HG03103 (cell line): Measurements from ENCODE around the gene ASB5.
"Not testable (repeated sequence)": the region's sequence is repeated elsewhere in the genome, so short reads cannot be mapped to it uniquely, and the experiment has no call there.

Experiments used
- ATAC-seq: cut with Tn5 transposase; IDR thresholded peaks from one replicate; pipeline ENCODE4 v1.9.1; 2021; ENCODE audit warnings: low read depth; ENCODE audit not compliant: unreplicated experiment

ASB5 gene

DNA sequence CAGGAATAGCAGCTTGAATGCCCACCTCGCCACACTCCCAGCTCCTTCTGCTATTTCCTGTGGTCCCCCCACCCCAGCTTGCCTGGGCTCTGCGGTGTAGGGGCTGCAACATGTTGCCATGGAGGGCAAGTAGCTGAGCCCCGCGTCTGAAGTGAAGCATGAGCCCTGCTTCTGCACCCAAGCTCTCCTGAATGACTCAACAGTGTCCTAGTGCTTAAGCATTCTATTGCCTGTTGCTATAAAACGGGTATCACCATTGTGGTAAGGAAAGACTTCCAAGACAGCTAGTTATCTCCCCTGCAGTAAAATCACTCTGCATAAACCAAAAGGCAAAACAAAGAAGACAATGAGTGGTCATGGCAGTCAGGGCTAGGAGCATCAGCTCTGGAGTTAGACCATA, 42.3 kb downstream of the ASB5 start:
- ATAC-seq, result no peak

DNA sequence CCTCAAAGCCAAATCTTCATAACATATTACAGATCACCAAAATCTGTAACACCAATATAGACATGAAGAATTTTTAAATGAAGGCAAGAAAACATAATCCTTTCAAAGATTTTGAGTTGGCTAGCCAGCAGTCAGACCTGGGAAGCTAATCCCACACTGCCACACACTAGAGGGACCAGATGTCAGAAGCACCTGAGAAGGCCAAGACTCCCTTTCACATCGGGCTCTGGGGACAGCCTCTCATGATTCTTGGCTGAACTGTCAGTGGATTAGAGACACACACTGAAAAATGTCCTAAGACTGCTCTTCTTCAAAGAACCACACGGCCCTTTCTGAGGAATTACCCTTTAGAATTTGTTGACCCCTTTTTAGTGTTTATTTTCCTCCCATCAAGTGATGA, 45.5 kb downstream of the ASB5 start:
- no peak for ATAC-seq

DNA sequence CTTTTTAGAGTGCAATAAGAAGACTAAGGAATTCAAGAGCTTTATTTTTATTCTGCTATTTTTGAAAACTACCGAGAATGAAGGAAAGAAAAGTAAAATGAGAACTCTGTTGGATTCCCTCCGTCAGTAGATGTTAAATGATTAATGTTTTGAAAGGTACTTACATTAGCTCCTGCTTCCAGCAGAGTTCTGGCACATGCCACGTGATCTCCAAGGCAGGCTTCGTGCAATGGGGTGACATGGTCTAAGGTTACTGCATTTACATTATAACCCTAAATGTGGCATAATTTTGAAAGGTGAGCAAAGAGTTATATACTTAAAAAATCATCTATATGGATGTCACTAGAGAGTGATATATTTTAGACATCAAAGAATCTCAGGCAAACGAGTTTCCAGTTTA, 46.9 kb downstream of the ASB5 start:
- no peak for ATAC-seq

DNA sequence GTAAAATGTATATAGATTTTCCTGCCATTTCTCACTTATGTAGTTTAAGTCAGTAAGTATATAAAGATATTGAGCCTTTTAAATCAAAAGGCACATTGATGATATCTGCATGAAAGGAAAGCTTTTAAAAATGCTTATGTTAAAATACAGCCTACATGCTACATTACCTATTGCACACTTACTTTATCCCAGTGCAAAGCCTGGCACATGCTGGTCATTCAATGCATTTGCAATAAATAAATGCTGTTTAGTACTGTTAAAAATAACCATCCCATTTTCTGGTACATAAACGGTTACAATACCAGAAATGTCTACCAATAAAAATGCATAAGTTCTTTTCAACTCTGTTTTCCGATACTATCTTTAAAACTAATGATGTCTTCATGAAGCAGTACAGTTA, 51.5 kb downstream of the ASB5 start:
- no peak for ATAC-seq

DNA sequence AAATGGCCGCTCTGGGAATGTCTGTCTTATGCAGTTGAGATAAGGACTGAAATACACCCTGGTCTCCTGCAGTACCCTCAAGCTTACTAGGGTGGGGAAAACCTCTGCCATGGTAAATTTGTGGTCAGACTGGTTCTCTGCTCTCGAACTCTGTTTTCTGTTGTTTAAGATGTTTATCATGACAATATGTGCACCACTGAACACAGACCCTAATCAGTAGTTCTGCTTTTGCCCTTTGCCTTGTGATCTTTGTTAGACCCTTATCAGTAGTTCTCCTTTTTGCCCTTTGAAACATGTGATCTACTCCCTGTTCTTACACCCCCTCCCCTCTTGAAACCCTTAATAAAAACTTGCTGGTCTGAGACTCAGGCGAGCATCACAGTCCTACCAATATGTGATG, 56.7 kb downstream of the ASB5 start:
- not testable (repeated sequence) for ATAC-seq

DNA sequence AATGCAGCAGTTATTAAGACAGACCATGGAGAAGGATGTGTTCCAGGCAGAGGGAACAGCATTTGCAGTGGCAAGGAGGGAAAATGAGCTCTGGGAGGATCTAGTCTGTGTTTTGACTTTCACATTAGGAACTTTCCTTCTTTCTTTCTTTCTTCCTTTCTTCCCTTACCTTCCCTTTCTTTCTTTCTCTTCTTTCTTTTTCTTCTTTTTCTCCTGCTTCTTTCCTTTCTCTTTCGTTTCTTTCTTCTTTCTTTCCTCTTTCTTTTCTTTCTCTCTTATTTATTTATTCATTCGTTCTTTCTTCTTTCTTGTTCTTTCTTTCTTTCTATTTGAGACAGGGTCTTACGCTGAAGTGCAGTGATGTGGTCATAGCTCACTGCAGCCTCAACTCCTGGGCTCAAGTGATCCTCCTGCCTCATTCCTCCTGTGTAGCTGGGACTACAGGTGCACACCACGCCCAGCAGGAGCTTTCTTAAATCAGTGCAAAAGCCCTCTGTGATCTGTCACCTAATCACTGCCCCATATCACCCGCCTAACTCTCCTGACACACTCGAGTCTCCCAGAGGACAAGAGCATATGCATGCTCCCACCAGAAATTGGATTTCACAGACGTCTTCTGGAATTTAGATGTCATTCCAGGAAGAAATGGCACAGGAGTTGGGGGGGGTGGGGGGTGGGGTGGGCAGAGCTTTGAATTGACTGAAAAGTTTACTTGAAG, 58.3 kb downstream of the ASB5 start:
- ATAC-seq, result no peak

DNA sequence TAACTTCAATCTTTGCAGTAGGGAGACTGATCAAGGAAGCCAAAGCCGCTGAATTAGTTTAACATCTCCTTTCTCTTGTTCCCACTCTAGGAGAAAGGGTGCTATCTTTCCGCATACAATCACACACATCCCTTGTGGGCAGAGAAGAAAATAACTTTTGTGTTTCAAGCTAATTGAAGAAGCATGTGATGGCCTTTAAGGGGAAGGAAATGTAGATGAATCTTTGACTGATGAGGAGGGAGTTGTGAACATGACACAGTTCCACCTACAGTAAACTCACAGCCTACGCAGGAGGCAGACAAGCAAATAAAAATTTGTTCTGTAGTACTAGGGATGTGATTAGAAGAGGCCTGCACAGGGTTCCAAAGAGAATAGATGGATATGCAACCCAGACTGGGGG, 58.9 kb downstream of the ASB5 start:
- ATAC-seq, result no peak

DNA sequence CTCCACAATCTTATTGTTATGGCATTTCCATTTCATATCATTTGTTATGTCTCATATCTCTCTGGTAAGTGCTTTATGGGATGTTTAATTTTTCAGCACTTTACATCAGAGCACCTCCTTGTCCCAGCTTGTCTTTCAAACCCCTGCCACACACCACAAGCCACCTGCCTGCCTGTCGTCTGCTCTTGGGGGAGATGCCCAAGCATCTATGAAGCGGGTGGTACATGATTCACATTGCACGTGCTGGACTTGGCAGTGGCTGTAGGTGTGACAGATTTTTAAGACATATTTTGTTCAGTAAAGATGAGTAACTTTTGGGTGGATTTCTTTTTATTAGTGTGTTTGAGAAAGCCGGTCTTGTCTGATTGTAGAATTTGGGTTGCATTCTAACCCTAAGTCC, 59.5 kb downstream of the ASB5 start:
- ATAC-seq, result no peak

DNA sequence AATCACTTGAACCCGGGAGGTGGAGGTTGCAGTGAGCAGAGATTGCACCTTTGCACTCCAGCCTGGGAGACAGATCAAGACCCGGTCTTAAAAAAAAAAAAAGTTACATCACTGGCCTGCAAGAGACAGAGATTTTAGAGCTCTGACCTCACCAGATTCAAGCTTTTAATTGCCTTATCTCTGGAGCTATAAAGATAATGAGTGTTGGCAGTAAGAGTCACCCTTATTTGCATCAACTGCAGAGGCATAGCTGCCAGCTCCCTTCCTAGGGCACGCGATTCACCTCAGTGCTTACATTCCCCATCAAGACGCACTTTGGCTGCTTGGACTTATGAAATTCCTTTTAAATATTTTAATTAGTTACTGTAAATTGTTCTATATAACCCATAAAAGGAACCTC, 61.2 kb downstream of the ASB5 start:
- ATAC-seq, result no peak

DNA sequence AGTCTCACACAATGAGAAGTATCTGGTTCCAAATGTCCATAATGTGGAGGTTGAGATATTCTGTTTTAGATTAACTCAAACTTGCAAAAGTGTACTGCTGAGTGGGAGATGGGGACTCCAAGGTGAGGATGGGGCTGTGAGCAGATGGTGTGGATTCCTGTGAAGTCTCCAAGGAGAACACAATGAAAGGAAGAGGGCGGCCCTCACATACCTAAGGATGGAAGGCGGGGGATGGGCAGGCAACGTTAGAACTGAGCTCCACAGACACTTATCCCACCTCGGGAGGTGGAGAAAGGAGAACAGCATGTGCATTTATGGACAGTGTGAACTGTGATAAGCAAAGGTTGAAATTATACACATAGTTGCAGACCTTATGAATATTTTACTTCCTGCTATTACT, 63.7 kb downstream of the ASB5 start:
- no peak for ATAC-seq

DNA sequence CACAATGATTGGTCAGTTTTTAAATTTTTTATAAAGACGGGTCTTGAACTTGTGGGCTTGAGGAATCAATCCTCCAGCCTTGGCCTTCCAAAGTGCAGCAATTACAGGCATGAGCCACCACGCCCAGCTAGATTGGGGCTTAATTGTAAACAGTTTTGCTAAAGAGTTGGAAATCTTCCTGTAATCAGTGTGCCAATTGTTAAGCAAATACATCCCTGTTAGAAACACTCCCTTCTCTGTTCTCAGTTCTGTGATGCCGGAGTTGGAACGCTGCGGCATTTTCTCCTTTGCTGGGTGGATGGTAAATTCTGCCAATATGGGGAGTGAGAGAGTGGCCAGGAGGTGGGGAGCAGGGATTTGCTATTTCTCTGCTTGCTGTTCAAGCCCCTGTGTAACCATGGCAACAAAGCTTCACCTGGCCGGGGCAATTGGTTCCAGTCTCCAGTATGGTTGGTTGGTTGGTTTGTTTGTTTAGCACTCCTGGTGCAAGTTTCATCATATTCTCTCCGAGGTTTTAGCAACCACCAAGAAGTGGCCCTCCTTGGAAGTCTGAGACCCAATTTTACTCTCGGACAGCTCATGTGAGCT, 70.6 kb downstream of the ASB5 start:
- no peak for ATAC-seq

DNA sequence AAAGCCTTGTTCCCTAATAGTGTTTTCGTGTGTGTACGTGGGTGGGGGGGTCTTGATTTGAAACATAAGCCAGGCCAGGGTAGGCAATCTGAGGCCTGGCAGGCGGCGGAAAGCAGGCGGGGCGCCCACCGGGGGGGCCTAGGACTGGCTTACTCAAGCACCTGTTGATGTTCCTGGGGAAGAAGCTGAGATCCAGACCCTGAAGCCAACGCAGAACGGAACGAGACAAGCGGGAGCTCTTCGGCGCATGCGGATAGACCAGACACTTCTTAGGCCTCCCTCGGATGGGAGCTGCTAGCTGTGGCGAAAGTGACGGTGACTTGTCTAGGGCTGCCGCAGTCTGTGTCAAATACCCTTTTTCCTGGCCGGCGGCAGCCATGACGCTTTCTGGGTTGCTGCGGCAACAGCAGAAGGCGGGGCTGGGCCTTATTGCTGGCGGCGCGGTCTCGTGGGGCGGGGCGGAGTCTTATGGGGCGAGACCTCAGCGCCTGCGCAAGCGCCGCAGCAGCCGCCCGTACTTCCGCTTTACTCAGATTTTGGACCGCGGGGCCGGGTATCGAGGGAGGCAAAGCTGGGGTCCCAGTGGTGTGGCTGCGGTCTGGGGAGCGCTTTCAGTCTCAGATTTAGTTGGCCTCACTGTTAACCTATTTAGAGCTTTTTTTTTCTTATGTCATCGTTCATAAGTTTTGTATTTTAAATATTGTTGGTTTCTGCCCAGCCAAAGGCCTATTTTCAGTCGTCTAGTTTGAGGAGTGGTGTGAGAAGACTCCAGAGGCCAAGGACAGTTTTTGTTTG, 73.6 kb downstream of the ASB5 start, which contains the start of gene SPATA4:
Gene SPATA4, minus strand, starts transcription at position 402 of the 795 bp plus-strand sequence. Its CDS starts 23 bp downstream, at position 379.
- peak; percentile 98 for ATAC-seq

DNA sequence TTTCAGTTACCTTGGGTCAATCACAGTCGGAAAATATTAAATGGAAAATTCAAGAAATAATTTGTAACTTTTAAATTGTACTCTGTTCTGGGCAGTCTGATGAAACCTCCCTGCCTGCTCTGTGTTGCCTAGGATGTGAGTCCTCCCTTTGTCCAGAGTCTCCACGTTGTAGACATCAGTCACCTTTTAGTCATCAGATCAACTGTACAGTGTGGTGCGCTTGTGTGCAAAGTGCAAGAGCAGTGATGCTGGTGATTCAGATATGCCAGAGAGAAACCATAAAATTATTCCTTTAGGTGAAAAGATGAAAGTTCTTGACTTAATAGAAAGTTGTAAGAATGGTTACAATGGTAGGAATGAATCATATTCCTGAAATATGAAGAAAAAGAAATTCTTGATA, 75.1 kb downstream of the ASB5 start:
- no peak for ATAC-seq

DNA sequence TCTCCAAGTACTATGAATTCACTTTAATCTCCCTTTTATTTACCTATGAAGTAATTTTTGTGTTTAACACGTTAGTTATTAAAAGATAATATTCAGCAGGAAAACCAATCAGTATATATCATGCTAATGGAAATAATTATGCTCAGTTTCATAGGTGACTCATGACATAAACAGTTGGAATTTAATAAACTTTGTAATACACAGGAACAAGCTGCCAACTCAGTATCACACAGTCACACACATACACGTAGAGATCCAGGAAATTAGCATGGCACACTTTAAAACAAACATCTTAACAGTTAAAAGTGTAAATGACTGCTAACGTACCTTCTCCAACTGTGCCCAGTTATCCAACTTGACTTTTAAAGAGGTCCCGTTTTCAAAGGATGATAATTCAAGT, 75.9 kb downstream of the ASB5 start:
- ATAC-seq, result no peak

DNA sequence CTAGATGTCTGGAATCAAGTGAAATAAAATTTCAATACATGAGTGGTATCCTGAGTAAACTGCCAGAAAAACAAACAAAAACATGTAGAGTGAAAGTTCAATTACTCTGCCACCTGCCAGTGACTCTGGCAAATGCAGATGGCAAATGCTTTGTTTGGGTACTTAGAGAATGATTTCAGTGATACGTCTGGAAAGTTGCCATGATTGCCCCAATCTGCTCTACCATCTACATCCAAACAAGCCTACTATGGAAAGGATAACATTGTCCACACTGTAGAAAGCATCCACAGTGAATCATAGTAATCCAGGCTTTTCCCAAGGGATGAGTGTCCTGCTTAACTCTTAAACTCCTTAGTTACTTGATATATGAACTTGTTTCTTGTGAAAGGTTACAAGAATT, 77.0 kb downstream of the ASB5 start:
- no peak for ATAC-seq

DNA sequence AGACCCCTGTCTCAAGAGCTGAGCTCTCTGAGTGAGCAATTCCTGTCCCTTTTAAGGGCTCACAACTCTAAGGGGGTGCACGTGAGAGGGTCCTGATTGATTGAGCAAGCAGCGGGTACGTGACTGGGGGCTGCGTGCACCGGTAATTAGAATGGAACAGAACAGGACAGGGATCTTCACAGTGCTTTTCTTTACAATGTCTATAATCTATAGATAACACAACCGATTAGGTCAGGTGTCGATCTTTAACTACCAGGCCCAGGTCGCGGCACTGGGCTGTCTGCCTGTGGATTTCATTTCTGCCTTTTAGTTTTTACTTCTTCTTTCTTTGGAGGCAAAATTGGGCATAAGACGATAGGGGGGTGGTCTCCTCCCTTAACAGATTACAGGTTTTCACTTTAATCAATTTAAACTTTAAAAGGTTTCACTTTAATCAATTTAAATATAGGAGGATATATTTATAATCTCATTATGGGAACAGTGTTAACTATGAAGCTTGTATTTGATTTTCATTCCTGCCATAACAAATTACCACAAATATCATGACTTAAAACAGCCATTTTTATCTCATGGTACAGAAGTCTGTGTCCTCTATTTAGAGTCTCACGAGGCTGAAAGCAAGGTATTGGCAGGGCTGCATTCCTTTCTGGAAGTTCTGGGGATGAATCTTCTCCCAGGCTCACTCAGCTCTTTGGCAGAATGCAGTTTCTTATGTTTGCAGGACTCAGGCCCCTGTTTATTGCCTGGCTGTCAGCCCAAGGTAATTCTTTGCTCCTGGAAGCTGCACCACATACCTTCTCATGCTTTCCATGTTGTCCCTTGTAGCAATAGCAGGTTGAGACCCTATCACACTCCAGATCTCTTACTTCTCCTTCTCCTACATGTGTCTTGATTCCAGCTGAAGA, 78.9 kb downstream of the ASB5 start:
- ATAC-seq, result no peak

DNA sequence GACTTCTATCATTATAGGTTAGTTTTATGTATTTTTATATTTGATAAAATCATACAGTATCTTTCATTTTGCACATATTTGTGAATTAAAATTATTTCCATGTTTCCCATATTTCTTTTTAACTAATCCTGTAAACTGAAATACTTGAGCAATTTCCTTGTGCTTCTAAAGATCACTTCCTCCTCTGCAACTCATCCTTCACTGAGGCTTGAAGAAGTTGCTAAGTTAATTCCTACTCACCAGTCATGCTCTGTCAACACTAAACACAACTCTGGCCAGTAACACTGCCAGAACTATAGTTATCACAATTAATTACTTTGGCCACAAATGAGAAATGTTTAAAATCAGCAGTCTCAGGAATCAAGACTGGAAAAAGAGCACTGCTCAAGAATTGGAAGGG, 80.4 kb downstream of the ASB5 start:
- no peak for ATAC-seq

DNA sequence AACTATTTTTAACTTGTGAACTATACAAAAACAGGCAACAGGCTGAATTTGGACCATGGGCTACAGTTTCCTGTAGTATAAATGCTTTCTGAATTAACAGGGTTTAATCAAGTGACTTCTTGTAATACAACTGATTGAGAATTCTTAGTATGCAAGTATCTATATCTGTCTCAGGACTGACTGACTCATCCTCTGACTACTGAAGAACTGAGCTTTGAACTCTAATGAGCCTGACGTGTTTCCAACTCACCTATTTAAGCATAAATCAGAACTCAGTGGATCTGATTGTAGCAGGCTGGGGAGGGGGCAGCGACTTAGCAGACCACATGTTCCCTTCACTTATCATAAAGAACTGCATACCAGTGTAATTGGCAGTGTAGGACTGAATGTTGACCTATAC, 81.4 kb downstream of the ASB5 start:
- no peak for ATAC-seq

DNA sequence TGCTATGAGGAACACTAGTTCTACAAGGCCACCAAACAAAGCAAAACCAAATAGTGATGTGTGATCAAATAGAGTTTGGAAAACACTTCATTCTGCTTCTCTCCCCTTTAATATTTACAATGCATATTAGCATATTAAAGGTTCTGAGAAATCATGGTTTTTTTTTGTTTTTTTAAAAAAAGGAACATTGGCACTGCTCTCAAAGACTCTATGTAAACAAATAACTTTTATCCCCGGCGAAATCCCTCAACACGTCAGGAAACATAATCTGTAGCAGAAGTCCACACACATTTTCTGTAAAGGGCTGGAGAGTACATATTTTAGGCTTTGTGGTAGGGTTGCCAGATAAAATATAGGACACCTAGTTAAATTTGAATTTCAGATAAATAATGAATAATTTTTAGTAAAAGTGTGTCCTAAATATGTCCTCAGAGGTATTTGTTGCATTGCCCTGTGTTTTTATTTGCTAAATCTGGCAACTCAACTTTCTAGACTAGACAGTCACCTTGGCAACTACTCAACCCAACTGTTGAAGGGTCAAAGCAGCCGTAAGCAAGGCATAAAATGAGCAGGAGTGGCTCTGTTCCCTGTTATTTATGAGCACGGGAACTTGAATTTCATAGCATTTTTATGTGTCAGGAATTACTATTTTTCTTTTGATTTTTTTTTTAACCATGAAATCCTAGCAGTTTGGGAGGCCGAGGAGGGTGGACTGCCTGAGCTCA, 82.2 kb downstream of the ASB5 start:
- no peak for ATAC-seq

DNA sequence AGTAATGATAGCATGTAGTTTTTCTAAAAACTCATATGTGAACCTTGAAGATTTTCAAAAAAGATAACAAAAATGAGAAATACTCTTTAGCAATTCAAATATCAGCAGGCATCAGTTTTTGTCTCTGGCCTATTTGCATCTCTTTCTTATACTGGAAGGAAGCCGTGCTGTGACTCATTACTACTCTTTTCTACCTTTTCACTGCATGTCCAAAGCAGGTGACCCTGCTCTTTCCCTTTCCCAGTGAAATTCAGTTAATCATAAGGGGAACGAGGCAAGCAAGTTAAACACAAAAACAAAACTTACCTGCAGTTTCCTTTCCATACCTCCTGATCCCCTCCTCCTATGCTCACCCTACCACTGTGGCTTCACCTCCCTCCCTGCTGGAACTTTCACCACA, 83.0 kb downstream of the ASB5 start:
- ATAC-seq, result no peak
